AG20443 (cell line): ENCODE results near the gene WNT7A.

ENCODE experiments used
- DNase-seq: peaks from one replicate; pipeline ENCODE4 v3.0.0; 2012; ENCODE audit warnings: low spot score, mixed read lengths

Gene WNT7A

DNA sequence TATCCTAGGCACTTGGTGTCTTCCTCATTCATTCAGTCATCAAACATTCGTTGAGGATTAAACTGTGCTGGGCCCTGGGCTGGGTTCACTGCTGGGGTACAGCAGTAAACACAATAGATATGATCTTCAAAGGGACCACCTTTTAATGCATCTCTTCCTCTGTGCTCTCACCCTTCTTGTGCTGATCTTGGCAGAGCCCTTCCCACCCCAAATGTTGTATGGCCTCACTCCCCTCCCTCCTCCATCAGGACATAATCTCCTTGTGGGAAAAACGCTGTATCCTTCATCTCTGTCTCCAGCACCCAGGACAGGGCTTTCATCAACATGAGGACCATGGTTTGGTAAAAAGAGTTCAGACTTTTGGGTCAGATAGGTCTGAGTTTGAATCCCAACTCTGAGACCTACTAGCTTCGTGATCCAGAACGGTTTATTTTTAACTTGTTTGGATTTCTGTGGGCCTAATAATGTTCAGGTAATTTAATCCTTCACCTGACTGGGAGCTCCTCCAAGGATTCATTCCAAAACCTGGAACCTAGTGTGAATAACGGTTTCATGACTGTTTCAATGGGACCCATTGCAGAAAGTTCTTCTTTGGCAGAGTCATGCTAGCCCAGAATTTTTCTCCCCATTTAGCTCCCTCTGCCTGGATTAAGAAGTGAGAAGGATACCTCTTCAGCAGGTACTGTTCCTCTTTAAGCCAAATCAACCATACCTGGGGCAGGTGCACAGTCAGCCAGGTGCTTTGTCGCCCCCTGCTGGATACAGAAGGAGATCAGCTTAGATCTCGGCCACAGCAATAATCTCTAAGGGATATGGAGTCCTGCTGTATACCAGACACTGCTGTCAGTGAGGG, 5.2 kb upstream of the WNT7A start:
- no peak for DNase-seq

DNA sequence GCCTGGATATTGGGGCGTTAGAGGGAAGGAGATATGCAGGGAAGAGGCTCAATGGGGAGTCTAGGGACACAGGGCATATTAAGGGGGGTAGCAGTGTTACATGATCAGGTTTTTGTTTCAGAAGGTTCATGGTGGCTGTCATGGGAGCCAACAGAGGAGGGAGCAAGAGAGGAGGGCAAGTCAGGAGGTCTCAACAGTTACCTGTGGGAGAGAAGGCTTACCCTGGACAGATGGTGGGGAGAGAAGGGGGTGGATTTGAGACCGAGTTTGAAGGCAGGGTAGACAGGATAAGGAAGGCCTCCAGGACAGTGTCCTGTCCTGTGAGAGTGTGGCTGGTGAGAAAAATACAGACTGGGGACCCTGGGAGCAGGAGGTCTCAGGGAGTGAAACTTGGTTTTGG, 3.8 kb upstream of the WNT7A start:
- DNase-seq = no peak

DNA sequence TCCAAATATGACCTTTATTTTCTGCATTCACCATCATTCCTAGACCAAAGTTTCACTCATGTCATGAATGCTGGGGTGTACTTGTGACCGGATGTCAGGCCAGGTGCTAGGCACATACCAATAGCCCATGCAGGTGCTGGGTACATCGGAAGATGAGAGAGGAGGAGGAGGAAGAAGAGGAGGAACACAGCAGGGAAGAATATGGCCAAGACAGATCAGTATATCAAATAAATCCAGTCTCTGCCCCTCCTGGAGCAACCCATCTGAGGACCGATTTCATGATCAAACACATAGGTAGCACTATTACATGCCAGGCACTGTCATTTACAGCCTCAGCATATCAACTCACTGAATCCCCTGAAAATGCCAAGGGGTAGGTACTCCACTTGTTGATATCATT, 3.0 kb upstream of the WNT7A start:
- DNase-seq = no peak

DNA sequence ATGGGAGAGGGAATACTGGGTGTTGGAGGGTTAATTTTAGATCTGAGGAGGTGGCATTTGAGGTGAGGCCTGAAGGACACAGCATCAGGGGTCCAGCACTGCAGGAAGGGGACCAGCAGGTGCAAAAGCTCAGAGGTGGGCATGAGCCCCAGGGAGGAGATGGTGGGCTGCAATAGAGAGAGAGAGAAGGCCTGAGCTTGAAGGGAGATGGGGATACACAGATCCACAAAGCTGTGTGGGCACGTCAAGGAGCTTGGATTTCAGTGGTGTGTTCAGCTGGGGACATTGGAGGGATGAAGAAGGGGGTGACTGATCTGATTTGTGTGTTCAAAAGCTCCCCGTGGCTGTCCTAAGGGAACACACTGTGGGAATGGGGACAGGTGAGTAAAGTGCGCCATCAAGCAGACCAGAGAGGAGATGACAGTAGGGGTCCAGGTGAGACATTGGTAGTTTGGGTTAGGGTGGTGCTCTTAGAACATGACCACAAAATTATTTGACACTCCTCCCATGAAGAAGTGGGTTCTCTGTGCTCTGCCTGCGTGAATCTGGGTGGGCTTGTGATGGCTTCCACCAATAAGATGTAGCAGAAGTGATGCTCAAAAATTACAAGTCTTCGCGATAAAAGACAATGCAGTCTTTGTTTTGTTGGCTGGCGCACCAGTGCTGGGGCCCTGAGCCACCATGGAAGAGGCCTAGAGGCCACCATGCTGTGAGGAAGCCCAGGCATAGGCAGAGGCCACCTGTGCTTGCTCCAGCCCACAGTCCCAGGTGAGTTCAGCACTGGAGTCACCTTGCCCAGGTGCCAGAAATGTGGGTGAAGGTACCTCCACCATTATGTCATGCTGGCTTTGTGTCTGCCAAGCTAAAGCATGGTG, 1.9 kb upstream of the WNT7A start:
- DNase-seq = no peak

DNA sequence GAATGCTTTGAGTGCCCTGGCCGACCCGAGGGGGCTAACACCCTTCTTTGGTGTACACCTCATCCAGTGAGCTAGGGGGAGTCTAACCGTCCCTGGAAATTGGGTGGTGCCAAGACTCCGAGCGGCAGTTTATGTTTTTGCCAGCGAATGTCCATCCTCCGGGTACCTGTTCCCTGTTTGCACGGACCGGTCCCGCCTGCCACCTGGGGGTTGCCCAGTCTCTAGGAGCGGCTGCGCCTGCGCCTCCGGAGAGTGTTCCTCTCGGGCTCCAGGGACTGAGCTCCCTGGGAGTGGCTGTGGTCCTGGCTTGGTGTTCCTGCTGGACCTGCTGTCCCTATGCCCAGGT, 913 bp upstream of the WNT7A start:
- no peak for DNase-seq

DNA sequence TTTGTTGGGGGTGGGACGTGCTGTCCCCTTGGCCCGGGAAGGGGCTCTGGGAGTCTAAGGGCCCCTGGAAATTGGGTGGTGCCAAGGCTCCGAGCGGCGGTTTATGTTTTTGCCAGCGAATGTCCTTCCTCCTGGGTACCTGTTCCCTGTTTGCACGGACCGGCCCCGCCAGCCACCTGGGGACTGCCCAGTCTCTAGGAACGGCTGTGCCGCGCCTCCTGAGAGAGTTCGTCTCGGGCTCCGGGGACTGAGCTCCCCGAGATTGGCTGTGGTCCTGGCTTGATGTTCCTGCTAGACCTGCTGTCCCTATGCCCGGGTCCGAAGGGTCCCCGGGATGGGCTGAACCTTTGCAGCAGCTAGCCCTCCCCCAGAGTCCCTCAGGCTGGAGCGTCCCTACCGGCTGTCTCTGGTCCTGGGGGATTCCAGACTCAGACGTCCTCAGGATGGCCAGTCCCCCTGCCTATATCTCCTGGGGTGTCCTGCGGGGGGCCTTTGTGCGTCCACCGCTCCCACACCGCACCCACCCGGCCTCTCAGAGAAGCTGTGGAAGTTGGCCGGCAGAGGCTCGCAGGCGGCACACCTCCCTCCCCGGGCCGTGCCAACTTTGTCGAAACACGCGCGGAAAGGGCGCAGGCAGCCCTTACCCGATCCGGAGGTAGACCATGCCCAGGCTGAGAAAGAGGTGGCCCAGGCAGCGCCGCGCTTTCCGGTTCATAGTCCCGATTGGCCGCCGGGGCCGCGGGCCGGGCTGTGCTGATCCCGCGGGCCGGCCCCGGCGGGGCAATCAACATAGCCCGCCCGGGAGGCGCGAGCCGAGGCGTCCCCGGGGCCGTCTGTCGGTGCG, 547 bp downstream of the WNT7A start:
- DNase-seq = peak; percentile 45

DNA sequence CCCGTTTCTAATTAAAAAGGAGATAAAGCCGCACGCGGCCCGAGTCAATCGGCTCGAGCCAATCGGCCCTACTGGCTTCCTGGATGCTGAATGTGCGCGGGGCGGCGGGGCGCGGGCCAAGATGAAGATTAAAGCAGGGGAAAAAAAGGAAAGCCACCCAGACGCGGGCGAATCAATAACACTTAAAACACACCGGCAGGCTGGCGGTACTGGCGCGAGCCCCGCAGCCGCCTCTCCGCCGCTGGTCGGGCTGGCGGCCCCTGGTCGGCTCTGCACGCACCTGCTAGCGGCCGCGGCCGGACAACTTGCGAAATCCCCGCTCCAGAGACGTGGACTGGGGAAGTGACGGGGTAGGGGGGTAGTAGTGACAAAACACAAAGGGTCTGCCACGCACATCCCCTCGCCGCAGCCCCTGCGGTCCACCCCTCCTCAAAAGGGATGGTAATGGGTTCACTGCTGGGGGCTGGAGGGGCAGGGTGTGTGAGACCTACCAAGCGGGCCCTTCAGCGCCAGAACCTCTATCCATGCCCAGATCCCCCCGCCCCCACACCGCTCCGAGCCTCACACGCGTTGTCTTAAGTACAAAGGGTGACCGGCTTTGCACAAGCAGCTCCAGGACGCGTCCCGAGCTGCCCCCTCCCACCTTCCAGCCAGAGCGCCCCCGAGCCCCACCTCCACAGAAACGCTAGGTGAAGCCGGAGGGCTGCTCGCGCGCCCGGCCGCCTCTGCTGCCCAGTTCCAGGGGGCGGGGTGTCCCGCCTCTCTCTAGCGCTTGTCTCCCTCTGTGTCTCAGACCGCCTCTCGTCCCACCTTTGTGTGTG, 1.4 kb downstream of the WNT7A start:
- peak; percentile 32 for DNase-seq

DNA sequence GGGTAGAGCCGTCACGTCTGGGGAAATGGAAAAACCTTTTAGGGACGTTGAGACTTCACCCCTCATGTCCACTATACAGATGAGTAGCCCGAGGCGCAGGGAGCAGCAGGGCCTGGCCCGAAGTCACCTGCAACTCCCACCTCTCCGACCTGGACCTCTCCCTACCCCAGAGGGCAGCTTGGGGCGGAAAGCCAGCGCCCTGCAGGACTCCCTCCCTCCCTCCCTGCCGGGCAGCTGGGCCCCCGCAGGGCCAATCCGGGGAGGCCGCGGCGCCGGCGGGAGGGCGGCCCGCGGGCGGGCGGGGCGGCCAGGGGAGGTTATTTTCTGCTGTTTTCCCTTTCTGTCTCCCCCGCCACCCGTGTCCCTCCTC, 2.0 kb downstream of the WNT7A start:
- DNase-seq = no peak

DNA sequence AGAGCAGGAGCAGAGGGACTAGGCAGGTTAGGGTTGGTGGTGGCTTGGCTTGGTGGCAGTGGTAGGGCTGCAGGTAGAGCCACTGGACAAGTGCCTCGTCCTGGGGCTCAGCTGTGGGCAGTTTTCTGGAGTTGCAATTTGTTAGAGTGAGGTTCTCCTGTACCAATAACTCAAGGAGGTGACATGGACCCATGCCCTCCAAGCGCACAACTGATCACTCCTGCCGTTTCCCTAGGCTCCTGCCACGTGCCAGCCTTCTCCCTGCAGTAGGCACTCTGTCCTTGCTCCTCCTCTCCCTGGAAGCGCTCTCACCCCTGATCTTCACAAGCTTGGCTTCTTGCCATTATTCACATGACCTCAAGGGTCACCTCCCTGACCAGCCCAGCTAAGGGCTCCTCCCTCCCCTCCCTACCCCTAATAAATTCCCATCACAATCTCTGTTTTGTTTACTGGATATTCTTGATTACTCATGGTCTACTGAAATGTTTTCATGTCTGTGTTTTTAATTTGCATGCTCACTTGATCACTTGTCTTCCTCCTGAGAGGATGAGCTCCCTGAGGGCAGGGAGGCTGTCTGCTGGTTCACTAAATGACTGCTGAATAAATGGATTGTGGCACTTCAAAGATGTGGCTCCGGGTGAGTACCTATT, 3.3 kb downstream of the WNT7A start:
- DNase-seq = no peak

DNA sequence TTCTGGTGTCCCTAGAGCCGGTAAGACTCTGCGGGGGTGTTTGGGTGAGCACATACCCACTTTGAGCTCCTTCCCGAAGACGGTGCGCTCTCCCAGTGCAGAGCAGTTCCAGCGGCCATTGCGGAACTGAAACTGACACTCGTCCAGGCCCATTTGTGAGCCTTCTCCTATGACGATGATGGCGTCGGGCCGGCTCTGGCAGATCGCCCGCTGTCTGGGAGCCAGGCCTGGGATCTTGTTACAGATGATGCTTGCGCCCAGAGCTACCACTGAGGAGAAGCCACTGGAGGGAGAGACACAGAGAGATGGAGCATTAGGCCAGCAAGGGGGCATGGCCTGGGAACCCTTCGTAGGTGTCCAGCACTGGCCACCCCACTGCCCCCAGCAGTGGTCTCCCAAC, 5.0 kb downstream of the WNT7A start:
- DNase-seq = no peak

DNA sequence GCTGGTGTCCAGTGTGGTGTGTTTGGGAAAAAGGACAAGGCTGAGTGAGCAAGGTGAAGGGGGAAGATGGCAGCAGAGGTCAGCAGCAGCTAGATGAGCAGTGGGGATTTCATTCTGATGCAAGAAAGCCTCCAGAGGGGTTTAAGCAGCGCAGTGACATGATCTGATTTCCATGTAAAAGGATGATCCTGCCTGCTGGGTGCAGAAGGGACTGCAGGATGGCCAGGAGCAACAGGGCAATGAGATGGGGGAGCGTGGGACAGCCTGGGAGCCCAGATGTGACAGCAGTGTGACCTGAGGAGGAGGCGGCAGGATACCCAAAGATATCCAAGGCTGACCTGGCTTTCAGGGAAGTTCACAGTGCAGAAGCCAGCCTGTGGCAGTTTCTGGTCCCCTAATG, 6.1 kb downstream of the WNT7A start:
- no peak for DNase-seq

DNA sequence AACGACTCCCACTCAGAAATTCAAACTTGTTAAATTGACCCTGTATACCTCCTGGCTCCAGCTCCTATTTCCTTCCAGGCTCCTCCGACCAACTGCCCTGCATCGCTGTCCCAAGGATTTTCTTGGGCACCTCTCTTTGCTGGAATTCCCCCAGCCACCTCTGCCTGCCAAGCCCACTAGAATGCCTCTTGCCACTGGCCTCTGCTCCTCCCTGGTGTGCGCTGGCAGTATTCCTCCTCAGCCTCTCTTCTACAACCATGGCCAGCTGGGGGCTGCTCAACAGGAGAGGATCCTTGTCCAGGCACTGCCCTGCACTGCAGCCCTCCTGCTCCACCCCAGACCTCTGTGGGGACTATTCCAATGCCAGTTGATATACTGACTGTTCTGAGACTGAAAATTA, 7.4 kb downstream of the WNT7A start:
- DNase-seq = no peak

DNA sequence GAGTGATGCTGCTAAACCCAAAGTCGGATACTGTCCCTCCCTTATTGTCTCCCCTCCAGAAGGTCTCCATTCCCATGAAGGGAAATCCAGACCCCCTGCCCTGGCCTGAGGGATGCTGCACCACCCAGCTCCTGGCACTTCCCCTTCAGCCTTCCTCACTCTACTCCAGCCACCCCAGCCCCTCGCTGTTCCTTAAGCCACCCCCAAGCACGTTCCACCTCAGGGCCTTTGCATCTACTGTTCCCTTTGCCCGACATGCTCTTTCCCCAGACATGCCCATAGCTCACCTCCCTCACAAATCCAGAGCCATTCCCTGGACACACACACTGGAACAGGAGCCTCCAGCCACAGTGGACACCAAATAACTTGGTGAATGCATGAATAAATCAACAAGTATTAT, 8.1 kb downstream of the WNT7A start:
- DNase-seq = no peak

DNA sequence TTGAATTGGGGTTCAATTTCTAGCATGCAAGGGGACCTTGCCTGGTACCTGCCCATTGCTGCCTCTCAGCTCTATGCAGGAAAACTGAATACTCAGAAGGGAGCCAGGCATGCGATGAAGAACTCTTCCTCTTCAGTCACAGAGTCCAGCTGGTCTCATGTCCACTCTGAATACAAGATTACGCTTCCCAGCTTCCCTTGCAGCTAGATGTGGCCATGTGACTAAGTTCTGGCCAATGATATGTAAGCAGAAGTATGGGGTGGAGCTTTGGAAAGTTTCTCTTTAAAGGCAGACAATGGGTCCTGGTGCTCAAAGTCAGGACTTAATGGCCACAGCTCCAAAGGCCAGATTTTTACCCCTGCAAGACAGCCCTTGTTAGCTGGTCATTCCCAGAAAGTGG, 9.0 kb downstream of the WNT7A start:
- no peak for DNase-seq

DNA sequence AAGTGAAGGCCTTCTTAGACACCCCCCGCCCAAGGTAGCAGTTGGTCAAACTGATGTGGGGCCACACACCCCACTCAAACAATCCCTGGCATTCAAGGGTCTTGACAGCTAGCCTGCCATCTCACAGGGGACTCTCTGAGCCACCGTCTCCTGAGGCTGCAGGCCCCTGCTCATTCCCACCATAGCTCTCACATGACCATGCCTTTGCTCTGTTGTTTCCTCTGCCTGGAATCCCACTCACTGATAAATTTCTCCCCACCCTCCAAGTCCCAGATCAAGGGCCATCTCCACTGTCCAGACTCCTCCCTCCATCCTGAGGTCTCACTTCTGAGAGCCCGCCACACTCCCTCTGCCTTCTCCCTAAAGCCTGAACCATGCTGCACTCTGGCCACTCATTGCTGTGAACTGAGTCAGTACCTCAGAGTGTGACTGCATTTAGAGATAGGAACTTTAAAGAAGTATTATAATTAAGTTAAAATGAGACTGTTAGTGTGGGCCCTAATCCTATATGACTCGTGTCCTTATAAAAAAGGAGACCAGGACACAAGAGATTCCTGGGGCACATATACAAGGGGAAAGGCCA, 10.0 kb downstream of the WNT7A start:
- DNase-seq = no peak

DNA sequence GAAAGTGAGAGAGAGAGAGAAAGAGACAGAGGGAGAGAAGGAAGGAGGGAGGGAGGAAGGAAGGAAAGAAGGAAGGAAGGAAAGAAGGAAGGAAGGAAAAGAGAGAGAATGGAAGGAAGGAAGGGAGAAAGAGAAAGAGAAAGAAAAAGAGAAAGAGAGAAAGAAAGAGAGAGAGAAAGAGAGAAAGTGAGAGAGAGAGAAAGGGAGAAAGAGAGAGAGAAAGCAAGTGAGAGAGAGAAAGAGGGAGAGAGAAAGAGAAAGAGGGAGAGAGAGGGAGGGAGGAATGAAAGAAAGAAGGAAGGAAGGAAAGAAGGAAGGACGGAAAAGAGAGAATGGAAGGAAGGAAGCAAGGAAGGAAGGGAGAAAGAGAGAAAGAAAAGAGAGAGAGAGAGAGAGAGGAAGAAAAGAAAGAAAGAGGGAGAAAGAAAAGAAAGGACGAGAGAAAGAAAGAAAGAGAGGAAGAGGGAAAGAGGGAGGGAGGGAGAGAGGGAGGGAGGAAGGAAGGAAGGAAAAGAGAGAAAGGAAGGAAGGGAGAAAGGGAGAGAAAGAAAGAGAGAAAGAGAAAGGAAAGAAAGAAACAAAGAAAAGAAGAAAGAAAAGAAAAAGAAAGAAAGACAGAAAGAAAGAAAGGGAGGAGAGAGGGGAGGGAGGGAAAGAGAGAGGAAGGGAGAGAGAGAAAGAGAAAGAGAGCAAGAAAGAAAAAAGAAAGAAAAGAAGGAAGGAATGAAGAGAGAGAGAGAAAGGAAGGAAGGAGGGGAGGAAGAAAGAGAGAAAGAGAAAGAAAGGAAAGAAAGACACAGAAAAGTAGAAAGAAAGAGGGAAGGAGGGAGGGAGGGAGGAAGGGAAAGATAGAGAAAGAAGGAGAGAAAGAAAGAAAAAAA, 10.8 kb downstream of the WNT7A start:
- DNase-seq = no peak

DNA sequence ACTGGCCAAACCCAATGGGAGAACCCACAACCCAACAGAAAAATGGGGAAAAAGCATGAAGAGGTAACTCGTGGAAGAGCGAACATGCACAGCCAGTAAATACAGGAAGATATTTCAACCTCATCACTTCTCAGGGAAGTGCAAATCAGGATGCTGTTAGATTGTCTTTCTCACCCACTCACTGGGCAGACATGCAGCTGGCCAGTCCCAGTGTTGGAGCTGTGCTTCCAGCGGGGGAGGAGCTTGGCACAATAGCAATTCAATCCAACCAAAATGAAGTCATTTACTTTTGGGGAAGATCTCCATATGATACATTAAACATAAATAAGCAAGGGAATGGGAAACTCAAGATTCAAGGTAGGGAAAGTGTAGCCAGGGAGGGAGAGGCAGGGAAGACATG, 12.1 kb downstream of the WNT7A start:
- no peak for DNase-seq

DNA sequence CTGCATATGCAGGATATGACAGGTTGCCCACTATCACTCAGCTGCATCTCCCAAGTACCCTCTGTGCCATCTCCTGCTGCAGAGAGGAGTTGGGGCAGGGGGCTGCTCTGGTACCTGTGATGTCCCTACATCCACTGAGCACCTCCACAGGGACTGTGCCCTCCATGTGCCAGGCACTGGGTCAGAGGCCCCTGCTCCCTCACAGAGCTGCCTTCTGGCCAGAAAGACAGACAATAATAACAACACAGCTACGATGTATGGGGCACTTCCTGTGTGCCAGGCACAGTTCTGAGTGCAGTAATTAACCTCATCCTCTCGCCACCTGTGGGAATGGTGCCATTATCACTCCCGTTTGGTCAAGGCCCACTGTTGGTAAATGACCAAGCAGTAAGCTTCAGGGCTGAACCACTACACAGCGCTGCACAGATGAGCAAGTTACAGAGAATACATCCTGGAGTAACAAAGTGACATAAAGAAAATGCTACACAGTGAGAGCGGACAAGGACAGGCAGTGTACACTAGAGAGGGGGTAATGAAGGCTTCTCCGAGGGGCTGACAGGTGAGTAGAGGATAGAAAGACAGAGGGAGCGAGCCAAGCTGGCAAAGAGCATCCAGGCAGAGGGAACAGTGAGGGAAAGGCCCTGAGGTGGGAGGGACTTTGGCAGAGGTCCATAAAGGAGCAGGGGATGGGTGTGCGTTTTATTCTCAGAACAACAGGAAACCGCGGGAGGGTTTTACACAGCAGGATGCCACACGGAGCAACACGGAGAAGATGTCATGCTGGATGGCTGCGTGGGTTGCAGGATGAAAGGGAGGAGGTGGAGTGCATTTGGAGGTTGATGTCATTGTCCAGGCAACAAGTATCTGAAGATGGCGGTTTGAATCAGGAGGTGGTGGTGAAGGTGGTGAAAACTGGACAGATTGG, 13.6 kb downstream of the WNT7A start:
- no peak for DNase-seq

DNA sequence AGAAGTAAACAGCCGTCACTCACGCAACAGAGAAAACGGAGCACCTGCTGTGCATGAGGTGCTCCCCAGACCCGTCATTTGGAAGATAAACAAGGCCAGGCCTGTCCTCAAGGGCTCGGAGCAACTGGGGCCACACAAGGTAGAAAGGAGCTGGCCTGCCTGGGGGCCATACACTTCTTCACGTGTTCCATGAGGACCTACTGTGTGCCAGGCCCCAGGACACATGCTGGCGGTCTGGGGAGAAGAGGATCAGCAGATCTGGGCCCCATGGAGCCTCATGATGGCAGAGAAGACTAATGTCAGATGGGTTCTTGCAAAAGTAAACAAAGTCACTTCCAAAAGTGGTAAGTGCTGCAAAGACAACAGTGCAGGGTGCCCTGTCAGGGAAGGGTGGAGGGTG, 14.3 kb downstream of the WNT7A start:
- no peak for DNase-seq
